GM12878 (cell line): Measurements from ENCODE around the gene GRM5. TPM values are rescaled to one million over a fixed set of nuclear protein-coding genes. Genes with fewer than 3 reads are reported as not detected.

Experiments
- BRCA1 ChIP-seq: IDR thresholded peaks from 2 replicates; pipeline ENCODE4 v1.6.1; 2011; ENCODE audit warnings: low read depth, low read length, improper control_type of control experiment
- CBX3 ChIP-seq: fragments of 200-600 bp; sonication (generic); IDR thresholded peaks from 2 replicates; pipeline ENCODE4 v1.6.1; 2016; ENCODE audit warnings: low read depth, borderline replicate concordance
- CEBPZ ChIP-seq: fragments of 150-350 bp; IDR thresholded peaks from 2 replicates; pipeline ENCODE4 v1.6.1; 2016; ENCODE audit warnings: low read depth, low read length
- EGR1 ChIP-seq, 2 experiments: IDR thresholded peaks; 1 replicate in 1 of 2; 2 replicates in 1 of 2; pipeline ENCODE4 v1.6.1; 2011 to 2012; ENCODE audit warnings: low read depth in 2 of 2, low read length in 2 of 2, borderline replicate concordance in 1 of 2, mild to moderate bottlenecking in 1 of 2, moderate library complexity in 1 of 2
- FOXM1 ChIP-seq: IDR thresholded peaks from 2 replicates; pipeline ENCODE4 v1.6.1; 2012; ENCODE audit warnings: low read depth, mild to moderate bottlenecking, inconsistent platforms, low read length, moderate library complexity
- HDAC2 ChIP-seq: fragments of 200-600 bp; sonication (generic); IDR thresholded peaks from 2 replicates; pipeline ENCODE4 v1.6.1; 2017
- IKZF2 ChIP-seq, 2 experiments: fragments of 450-650 bp; IDR thresholded peaks; 2 replicates each; pipeline ENCODE4 v1.6.1; 2017; ENCODE audit warnings: mild to moderate bottlenecking in 2 of 2, moderate library complexity in 2 of 2
- IRF3 ChIP-seq: fragments of 450-650 bp; IDR thresholded peaks from 2 replicates; pipeline ENCODE4 v1.6.1; 2014; ENCODE audit warnings: mild to moderate bottlenecking
- JUNB ChIP-seq: IDR thresholded peaks from 2 replicates; pipeline ENCODE4 v1.6.1; 2016; ENCODE audit warnings: antibody characterized with exemption, mild to moderate bottlenecking
- MLLT1 ChIP-seq: fragments of 450-650 bp; IDR thresholded peaks from 2 replicates; pipeline ENCODE4 v1.6.1; 2016; ENCODE audit warnings: mild to moderate bottlenecking
- MYB ChIP-seq: fragments of 150-350 bp; IDR thresholded peaks from 2 replicates; pipeline ENCODE4 v1.6.1; 2014; ENCODE audit warnings: mild to moderate bottlenecking, low read depth, low read length, borderline replicate concordance
- PAX8 ChIP-seq: fragments of 450-650 bp; IDR thresholded peaks from 2 replicates; pipeline ENCODE4 v1.6.1; 2017; ENCODE audit warnings: mild to moderate bottlenecking, moderate library complexity
- PKNOX1 ChIP-seq: fragments of 450-650 bp; IDR thresholded peaks from 2 replicates; pipeline ENCODE4 v1.6.1; 2016; ENCODE audit warnings: mild to moderate bottlenecking
- PML ChIP-seq: IDR thresholded peaks from 2 replicates; pipeline ENCODE4 v1.6.1; 2012; ENCODE audit warnings: low read length, inconsistent platforms
- RELA ChIP-seq: fragments of 450-650 bp; IDR thresholded peaks from 2 replicates; pipeline ENCODE4 v1.8.0; 2014; ENCODE audit warnings: borderline replicate concordance; ENCODE audit not compliant: partially characterized antibody
- REST ChIP-seq: IDR thresholded peaks from 2 replicates; pipeline ENCODE4 v1.6.1; 2012; ENCODE audit warnings: mild to moderate bottlenecking, low read depth, low read length
- RUNX3 ChIP-seq: IDR thresholded peaks from 2 replicates; pipeline ENCODE4 v1.6.1; 2012; ENCODE audit warnings: low read length, inconsistent platforms
- SIN3A ChIP-seq: IDR thresholded peaks from 2 replicates; pipeline ENCODE4 v1.6.1; 2012; ENCODE audit warnings: low read depth, low read length, improper control_type of control experiment
- SREBF2 ChIP-seq: IDR thresholded peaks from 2 replicates; pipeline ENCODE4 v1.6.1; 2012; ENCODE audit warnings: mild to moderate bottlenecking, low read length
- ZNF207 ChIP-seq: fragments of 450-650 bp; IDR thresholded peaks from 2 replicates; pipeline ENCODE4 v1.6.1; 2014; ENCODE audit warnings: antibody characterized with exemption, mild to moderate bottlenecking, borderline replicate concordance
- polyA plus RNA-seq, 11 experiments: library from polyadenylated mRNA; depleted of rRNA in 4 of 11; unstranded in 6 of 11; stranded (reverse) in 5 of 11; fragments of >200 nt; fragmentation: Nextera tagmentation in 4 of 11; fragmentation: Illumina TruSeq in 1 of 11; extraction: Ambion mirVana in 4 of 11; extraction: Trizol in 1 of 11; gene quantifications; 1 replicate in 1 of 11; 2 replicates in 10 of 11; pipeline versions ENCODE4 v1.2.1 to v1.2.3, GENCODE V29; 2011 to 2016; ENCODE audit warnings: inconsistent platforms in 2 of 11, missing spikeins in 2 of 11, low read depth in 1 of 11
- total RNA-seq, 4 experiments: library from RNA; depleted of rRNA in 3 of 4; stranded (reverse); fragments of >200 nt in 3 of 4; fragmentation: Illumina TruSeq in 1 of 4; extraction: Trizol in 1 of 4; gene quantifications; 2 replicates each; pipeline versions ENCODE4 v1.2.1 to v1.2.3, GENCODE V29; 2013 to 2021

Gene GRM5
- total and polyA plus RNA-seq, 10 of the 15 experiments (the other 5 are each of a cell fraction or from before 2014, with no cell fraction given), result not detected

GRCh38 chr11:88813233-88813915 lies 252.4 kb downstream of the GRM5 start (continued):
- TF ChIP-seq PKNOX1 (peak; percentile 30; the same call in 1 of the 2 replicates), JUNB (peak; percentile 60), PML (no peak), PAX8 (no peak), CBX3 (no peak), EGR1 (IDR thresholded peaks at IDR 0.05; ENCODE audit: borderline replicate concordance in 1 of 2, low read depth in 2 of 2, low read length in 2 of 2) (no peak), SREBF2 (no peak), MLLT1 (no peak), ZNF207 (no peak), REST (no peak), CEBPZ (no peak), RELA (peak; percentile 44), FOXM1 (0 out of 2 replicates have a peak, but pooled peaks have one; percentile 16), SIN3A (no peak), RUNX3 (no peak), IRF3 (no peak), IKZF2 (IDR thresholded peaks at IDR 0.05) (peak; percentile 86 to 88), HDAC2 (no peak), BRCA1 (no peak), MYB (no peak)
